NCI-H1048 (cell line): Measurements from ENCODE around the gene NAGA.
"Not testable (repeated sequence)": the region's sequence is repeated elsewhere in the genome, so short reads cannot be mapped to it uniquely, and the experiment has no call there.

Experiments used
- DNase-seq: peaks from one replicate; lab custom pipeline; 2025; lab: John Stamatoyannopoulos, UW

The NAGA gene

GRCh38 chr22:42074846-42075676 is 4.4 kb upstream of the NAGA start:
- no peak for DNase-seq

DNA sequence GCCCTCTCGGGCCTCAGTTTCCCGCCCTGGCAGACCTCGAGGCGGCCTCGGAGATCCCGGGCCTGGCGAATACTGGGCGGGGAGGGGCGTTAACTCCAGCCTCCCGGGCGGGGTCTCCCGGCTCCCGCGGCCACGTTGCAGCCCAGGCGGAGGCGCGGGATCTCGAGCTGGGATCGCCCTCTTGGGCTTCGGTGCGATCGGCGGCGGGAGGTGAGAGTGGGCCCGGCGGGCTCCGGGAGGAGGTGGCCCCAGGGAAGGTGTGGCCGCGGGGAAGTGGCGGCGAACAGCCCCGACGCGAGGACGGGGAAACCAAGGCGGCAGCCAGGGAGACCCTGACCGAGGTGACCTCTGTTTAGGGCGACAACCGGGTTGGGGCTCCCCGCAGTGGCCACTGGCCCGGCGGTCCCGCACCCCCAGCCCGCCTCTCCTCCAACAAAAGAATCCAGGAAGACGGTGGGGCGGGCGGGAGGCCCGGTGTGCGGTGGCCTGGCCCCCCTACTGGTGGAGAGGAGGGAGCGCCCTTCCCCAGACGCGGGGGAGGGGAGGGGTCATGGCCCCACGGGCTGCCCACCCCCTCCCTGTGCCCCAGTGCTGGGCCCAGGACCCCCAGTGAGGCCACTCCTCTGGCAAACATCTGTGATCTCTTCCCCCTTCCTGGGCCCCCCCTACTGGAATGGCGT is 3.7 kb upstream of the NAGA start, which contains the start of gene PHETA2:
Gene PHETA2 (plus strand): TSS at position 117 of the 680 bp plus-strand sequence. CDS start 3,046 bp downstream, outside the sequence.
- DNase-seq: no peak

- no peak for DNase-seq
Measured at GRCh38 chr22:42073621-42074041, 3.0 kb upstream of the NAGA start.

DNA sequence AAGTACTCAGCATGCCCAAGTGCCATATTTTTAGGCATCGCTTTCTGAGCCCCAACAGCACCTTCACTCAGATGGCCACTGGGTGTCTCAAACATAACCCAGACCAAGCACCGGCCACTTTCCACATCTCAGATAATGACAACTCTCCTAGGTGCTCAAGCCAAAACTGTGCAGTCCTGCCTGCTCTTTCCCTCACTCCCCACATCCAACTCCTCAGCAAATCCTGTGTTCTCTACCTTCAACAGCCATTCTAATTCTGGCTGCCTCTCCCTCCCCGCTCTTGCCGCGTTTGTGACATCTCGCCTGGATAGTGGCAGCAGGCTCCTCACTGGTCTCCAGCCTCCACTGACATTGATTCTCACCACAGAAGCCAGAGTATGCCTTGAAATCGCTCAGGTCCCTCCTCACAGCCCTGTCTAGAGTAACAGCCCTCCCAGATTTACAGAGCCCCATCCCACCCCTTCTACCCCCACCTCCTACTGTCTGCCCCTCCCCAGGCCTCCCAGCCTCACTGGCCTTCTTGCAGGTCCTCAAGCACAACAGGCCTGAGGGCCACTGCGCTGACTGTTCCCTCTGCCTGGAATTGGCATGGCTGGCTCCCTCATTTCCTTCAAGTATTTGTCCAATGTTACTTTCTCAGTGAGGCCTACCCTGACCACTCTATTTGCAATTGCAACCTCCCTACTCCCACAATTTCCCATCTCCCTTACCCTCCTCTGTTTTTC is 2.2 kb upstream of the NAGA start:
- no peak for DNase-seq

DNA sequence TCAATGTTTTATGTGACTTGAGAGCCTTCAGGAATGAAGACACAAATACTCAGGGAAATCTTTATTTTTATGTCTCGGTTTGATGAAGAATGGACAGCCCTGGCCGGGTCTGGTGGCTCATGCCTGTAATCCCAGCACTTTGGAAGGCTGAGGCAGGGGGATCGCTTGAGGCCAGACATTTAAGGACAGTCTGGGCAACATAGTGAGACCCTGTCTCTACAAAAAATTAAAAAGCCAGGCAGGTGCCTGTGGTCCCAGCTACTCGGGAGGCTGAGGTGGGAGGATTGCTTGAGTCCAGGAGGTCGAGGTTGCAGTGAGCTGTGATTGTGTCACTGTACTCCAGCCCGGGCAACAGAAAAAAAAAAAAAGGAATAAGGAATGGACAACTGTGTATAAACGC is 896 bp upstream of the NAGA start:
- not testable (repeated sequence) for DNase-seq

GRCh38 chr22:42069801-42070516 is 653 bp downstream of the NAGA start:
- no peak for DNase-seq

- no peak for DNase-seq
Measured at GRCh38 chr22:42068291-42068690, 2.3 kb downstream of the NAGA start.

GRCh38 chr22:42067671-42068251 is 2.9 kb downstream of the NAGA start:
- no peak for DNase-seq

GRCh38 chr22:42066937-42067336 is 3.7 kb downstream of the NAGA start:
- no peak for DNase-seq

DNA sequence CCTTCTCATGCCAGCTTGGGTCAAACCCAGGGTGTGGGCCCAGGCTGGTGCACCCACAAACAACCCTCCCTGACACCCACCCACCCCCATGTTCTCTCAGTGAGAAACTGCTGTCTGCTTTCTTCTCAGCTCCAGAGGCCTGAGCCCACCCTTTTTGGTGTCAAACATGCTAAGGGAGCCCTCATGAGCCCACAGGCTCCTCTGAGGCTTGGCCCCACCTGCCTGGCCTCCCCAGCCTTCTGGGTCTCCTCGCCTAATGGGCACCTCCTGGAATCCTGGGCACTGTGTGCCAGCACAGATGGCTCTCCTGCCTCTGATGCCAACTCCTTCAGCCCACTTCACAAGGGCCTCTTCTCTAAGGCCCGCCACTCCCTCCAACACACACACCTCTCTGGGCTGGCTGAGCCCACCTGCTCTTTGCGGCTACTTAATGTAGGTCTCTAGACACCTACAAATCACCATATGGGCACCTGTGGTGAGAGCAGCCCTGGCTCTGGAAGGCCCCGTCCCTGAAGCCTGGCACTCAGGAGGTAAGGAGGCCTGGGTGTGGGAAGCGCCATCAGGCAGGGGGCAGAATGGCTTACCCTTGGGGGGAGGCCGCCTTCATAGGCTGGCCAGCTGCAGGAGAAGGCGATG is 4.4 kb downstream of the NAGA start:
- DNase-seq: no peak

GRCh38 chr22:42065438-42066125 is 5.0 kb downstream of the NAGA start:
- no peak for DNase-seq

- DNase-seq: no peak
Measured at GRCh38 chr22:42064629-42065028, 6.0 kb downstream of the NAGA start.

GRCh38 chr22:42062506-42063170 is 8.0 kb downstream of the NAGA start:
- DNase-seq: no peak

- no peak for DNase-seq
Measured at GRCh38 chr22:42061041-42061440, 9.6 kb downstream of the NAGA start.

GRCh38 chr22:42060489-42060888 is 10.1 kb downstream of the NAGA start:
- no peak for DNase-seq

- DNase-seq: no peak
Measured at GRCh38 chr22:42056757-42057511, 13.7 kb downstream of the NAGA start.

GRCh38 chr22:42052765-42053164 is 17.8 kb downstream of the NAGA start:
- DNase-seq: no peak

- no peak for DNase-seq
Measured at GRCh38 chr22:42050641-42051180, 19.9 kb downstream of the NAGA start.

DNA sequence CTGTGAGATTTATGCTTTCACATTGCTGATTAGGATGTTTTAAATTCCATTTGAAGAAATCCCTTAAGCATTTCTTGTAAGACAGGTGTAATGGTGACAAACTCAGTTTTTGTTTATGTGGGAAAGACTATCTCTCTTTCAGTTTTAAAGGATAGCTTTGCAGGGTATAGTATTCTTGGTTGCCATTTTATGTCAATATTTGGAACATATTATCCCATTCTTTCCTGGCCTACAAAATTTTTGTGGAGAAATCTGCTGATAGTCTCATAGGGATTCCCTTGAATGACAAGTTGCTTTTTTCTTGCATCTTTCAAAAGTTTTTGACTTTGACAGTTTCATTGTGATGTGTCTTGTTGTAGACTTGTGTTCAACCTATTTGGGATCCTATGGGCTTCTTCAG is 28.8 kb downstream of the NAGA start:
- no peak for DNase-seq
